Erythroblast (primary cell): ENCODE measurements around the gene SKI.

Experiments
- GATA1 ChIP-seq: IDR thresholded peaks from 2 replicates; pipeline ENCODE4 v1.6.1; 2011; ENCODE audit warnings: low read depth, mild to moderate bottlenecking, control low read depth, low read length, moderate library complexity
- POLR2A ChIP-seq: IDR thresholded peaks from 2 replicates; pipeline ENCODE4 v1.6.1; 2011; ENCODE audit warnings: mild to moderate bottlenecking, low read length

- TF ChIP-seq POLR2A (no peak), GATA1 (no peak)
Measured at GRCh38 chr1:2353551-2354438, 125.7 kb downstream of the SKI start.
